IMR-90 (cell line): ENCODE measurements around the gene MAP1LC3B2. TPM values are rescaled to one million over a fixed set of nuclear protein-coding genes. Genes with fewer than 3 reads are reported as not detected.

Experiments used
- ATAC-seq: fragments of 200-7000 bp; cut with Tn5 transposase; 2 replicates; pipeline ENCODE4 v1.9.1; 2020; ENCODE audit warnings: low read depth, mild to moderate bottlenecking, moderate library complexity
- BruUV-seq: library from RNA; stranded (reverse); fragments of 400-500 nt; replicated peaks from 2 replicates; lab custom pipeline; 2021; lab: Mats Ljungman, UMichigan
- CTCF ChIA-PET: fragments of 300-600 bp; formaldehyde crosslinking; extraction: SDS; loops from one replicate; lab custom pipeline; 2021; ENCODE audit warnings: antibody characterized with exemption; lab: Yijun Ruan, JAX
- POLR2A ChIA-PET: fragments of 300-600 bp; sonication (Branson Sonifier 250); formaldehyde crosslinking; loops from one replicate; lab custom pipeline; 2022; ENCODE audit warnings: antibody characterized with exemption; ENCODE audit not compliant: unreplicated experiment; lab: Charles Lee
- DNase-seq: peaks from one replicate; pipeline ENCODE4 v3.0.0; 2013
- H2AFZ ChIP-seq: replicated peaks from 2 replicates; pipeline ENCODE3; 2013; ENCODE audit warnings: low read length, mild to moderate bottlenecking; ENCODE audit not compliant: poor library complexity
- H2AK5ac ChIP-seq: 2 replicates; pipeline ENCODE4 v1.6.1; 2013; ENCODE audit warnings: low read depth, low read length, inconsistent platforms
- H2AK9ac ChIP-seq: replicated peaks from 2 replicates; pipeline ENCODE3; 2013; ENCODE audit warnings: mild to moderate bottlenecking, low read depth, low read length, moderate library complexity; ENCODE audit not compliant: poor library complexity
- H2BK120ac ChIP-seq: 2 replicates; pipeline ENCODE4 v1.6.1; 2013; ENCODE audit warnings: low read depth, low read length, inconsistent platforms
- H2BK15ac ChIP-seq: 3 replicates; pipeline ENCODE4 v1.6.1; 2013; ENCODE audit warnings: low read depth, low read length, inconsistent platforms
- H2BK20ac ChIP-seq: 2 replicates; pipeline ENCODE4 v1.6.1; 2013; ENCODE audit warnings: low read depth, mild to moderate bottlenecking, inconsistent platforms, low read length, moderate library complexity
- H2BK5ac ChIP-seq: 2 replicates; pipeline ENCODE4 v1.6.1; 2013; ENCODE audit warnings: mild to moderate bottlenecking, low read depth, low read length, inconsistent platforms; ENCODE audit not compliant: poor library complexity, severe bottlenecking
- H3K14ac ChIP-seq: replicated peaks from 2 replicates; pipeline ENCODE4 v1.6.1; 2013; ENCODE audit warnings: low read depth, low read length, inconsistent platforms
- H3K18ac ChIP-seq: 2 replicates; pipeline ENCODE4 v1.6.1; 2013; ENCODE audit warnings: low read depth, low read length, control low read depth
- H3K23ac ChIP-seq: 2 replicates; pipeline ENCODE4 v1.6.1; 2013; ENCODE audit warnings: low read depth, low read length, inconsistent platforms
- H3K27ac ChIP-seq: 2 replicates; pipeline ENCODE4 v1.5.1; 2013; ENCODE audit warnings: mild to moderate bottlenecking, control low read depth, low read length; ENCODE audit not compliant: insufficient read depth
- H3K27me3 ChIP-seq: 2 replicates; pipeline ENCODE4 v1.6.1; 2013; ENCODE audit warnings: low read length; ENCODE audit not compliant: control insufficient read depth, insufficient read depth
- H3K36me3 ChIP-seq: 2 replicates; pipeline ENCODE4 v1.6.1; 2013; ENCODE audit warnings: low read length, mixed read lengths; ENCODE audit not compliant: control insufficient read depth, insufficient read depth
- H3K4ac ChIP-seq: 2 replicates; pipeline ENCODE4 v1.6.1; 2013; ENCODE audit warnings: low read depth, low read length, inconsistent platforms
- H3K4me1 ChIP-seq: 2 replicates; pipeline ENCODE4 v1.6.1; 2013; ENCODE audit warnings: low read length, mixed read lengths; ENCODE audit not compliant: control insufficient read depth, insufficient read depth
- H3K4me2 ChIP-seq: 2 replicates; pipeline ENCODE4 v1.6.1; 2013; ENCODE audit warnings: low read depth, mild to moderate bottlenecking, control low read depth, low read length, moderate library complexity
- H3K4me3 ChIP-seq: 2 replicates; pipeline ENCODE4 v1.5.1; 2013; ENCODE audit warnings: low read depth, mild to moderate bottlenecking, control low read depth, low read length, moderate library complexity; ENCODE audit not compliant: insufficient read depth
- H3K56ac ChIP-seq: 2 replicates; pipeline ENCODE4 v1.6.1; 2013; ENCODE audit warnings: low read length, inconsistent platforms; ENCODE audit not compliant: insufficient read depth; ENCODE audit errors: extremely low read depth
- H3K79me1 ChIP-seq, 2 experiments: 2 replicates each; pipeline ENCODE4 v1.6.1; 2013; ENCODE audit warnings: low read length in 2 of 2, inconsistent platforms in 1 of 2, low read depth in 1 of 2
- H3K9ac ChIP-seq: 2 replicates; pipeline ENCODE4 v1.6.1; 2013; ENCODE audit warnings: low read depth, low read length, control low read depth
- H3K9me1 ChIP-seq: 2 replicates; pipeline ENCODE4 v1.6.1; 2013; ENCODE audit warnings: low read length, inconsistent platforms; ENCODE audit not compliant: insufficient read depth
- H3K9me3 ChIP-seq: 2 replicates; pipeline ENCODE4 v1.6.1; 2013; ENCODE audit warnings: low read length; ENCODE audit not compliant: control insufficient read depth, insufficient read depth
- H4K20me1 ChIP-seq: 2 replicates; pipeline ENCODE4 v1.6.1; 2013; ENCODE audit warnings: low read length, inconsistent platforms; ENCODE audit not compliant: insufficient read depth
- H4K5ac ChIP-seq: 2 replicates; pipeline ENCODE4 v1.6.1; 2013; ENCODE audit warnings: mild to moderate bottlenecking, low read depth, low read length, control low read depth
- H4K8ac ChIP-seq, 2 experiments: 2 replicates each; pipeline ENCODE4 v1.6.1; 2013; ENCODE audit warnings: low read depth in 2 of 2, low read length in 2 of 2, control low read depth in 1 of 2, inconsistent platforms in 1 of 2
- H4K91ac ChIP-seq: 2 replicates; pipeline ENCODE4 v1.6.1; 2013; ENCODE audit warnings: low read depth, low read length, inconsistent platforms; ENCODE audit not compliant: insufficient read depth
- BHLHE40 ChIP-seq: fragments of 150-350 bp; IDR thresholded peaks from 2 replicates; pipeline ENCODE4 v1.6.1; 2016; ENCODE audit warnings: mild to moderate bottlenecking, low read depth, low read length
- CEBPB ChIP-seq: IDR thresholded peaks from 2 replicates; pipeline ENCODE4 v1.6.1; 2012; ENCODE audit warnings: low read depth, low read length, improper control_type of control experiment
- CHD1 ChIP-seq: IDR thresholded peaks from 2 replicates; pipeline ENCODE4 v1.6.1; 2012; ENCODE audit warnings: low read depth, low read length, improper control_type of control experiment
- CTCF ChIP-seq: conservative IDR thresholded peaks from 2 replicates; pipeline ENCODE4 v1.5.1; 2012; ENCODE audit warnings: mild to moderate bottlenecking, low read depth, low read length, improper control_type of control experiment
- ELK1 ChIP-seq: fragments of 150-350 bp; IDR thresholded peaks from 2 replicates; pipeline ENCODE4 v1.6.1; 2016; ENCODE audit warnings: low read depth, mild to moderate bottlenecking, low read length, moderate library complexity, borderline replicate concordance
- FOS ChIP-seq: fragments of 150-350 bp; IDR thresholded peaks from 2 replicates; pipeline ENCODE4 v1.6.1; 2016; ENCODE audit warnings: low read depth, low read length
- MAFK ChIP-seq: IDR thresholded peaks from 2 replicates; pipeline ENCODE4 v1.6.1; 2012; ENCODE audit warnings: low read depth, low read length, improper control_type of control experiment
- MAZ ChIP-seq: IDR thresholded peaks from 2 replicates; pipeline ENCODE4 v1.6.1; 2012; ENCODE audit warnings: low read depth, mild to moderate bottlenecking, low read length, improper control_type of control experiment, moderate library complexity, borderline replicate concordance
- MXI1 ChIP-seq: IDR thresholded peaks from 2 replicates; pipeline ENCODE4 v1.6.1; 2012; ENCODE audit warnings: low read depth, mild to moderate bottlenecking, low read length, moderate library complexity, borderline replicate concordance
- NFE2L2 ChIP-seq: fragments of 150-350 bp; IDR thresholded peaks from 2 replicates; pipeline ENCODE4 v1.6.1; 2016; ENCODE audit warnings: low read depth, mild to moderate bottlenecking, low read length
- POLR2A ChIP-seq: IDR thresholded peaks from 2 replicates; pipeline ENCODE4 v1.6.1; 2012; ENCODE audit warnings: mild to moderate bottlenecking, low read depth, low read length
- RAD21 ChIP-seq: IDR thresholded peaks from 2 replicates; pipeline ENCODE4 v1.6.1; 2012; ENCODE audit warnings: low read length, improper control_type of control experiment
- RCOR1 ChIP-seq: IDR thresholded peaks from 2 replicates; pipeline ENCODE4 v1.6.1; 2012; ENCODE audit warnings: mild to moderate bottlenecking, low read length, improper control_type of control experiment; ENCODE audit not compliant: insufficient replicate concordance
- RFX5 ChIP-seq: IDR thresholded peaks from 2 replicates; pipeline ENCODE4 v1.8.0; 2012; ENCODE audit warnings: low read depth, mild to moderate bottlenecking, low read length, moderate library complexity
- SMC3 ChIP-seq: fragments of 150-350 bp; IDR thresholded peaks from 2 replicates; pipeline ENCODE4 v1.6.1; 2016; ENCODE audit warnings: low read depth, mild to moderate bottlenecking, antibody characterized with exemption, low read length, moderate library complexity
- USF2 ChIP-seq: fragments of 150-350 bp; IDR thresholded peaks from 2 replicates; pipeline ENCODE4 v1.6.1; 2017; ENCODE audit warnings: mild to moderate bottlenecking, antibody characterized with exemption, low read length, low read depth
- WGBS, 2 experiments: methylation state at CpG; one replicate each; pipeline versions ENCODE4 v1.1.5 to v1.1.7; 2013; ENCODE audit warnings: missing lambda C conversion rate in 2 of 2; ENCODE audit not compliant: insufficient read length in 1 of 2; ENCODE audit errors: extremely low coverage in 2 of 2; 5-methylcytosine and 5-hydroxymethylcytosine counted together
- dilution Hi-C: fragments of 300-500 bp; cut with HindIII; formaldehyde crosslinking; loops from one replicate; pipeline ENCODE4 v1.14.3; 2018; ENCODE audit warnings: low sequenced_read_pairs; ENCODE audit not compliant: unreplicated experiment
- in situ Hi-C: fragments of 300-500 bp; cut with MboI; formaldehyde crosslinking; loops from 3 replicates; pipeline ENCODE4 v1.14.3; 2019; ENCODE audit warnings: low sequenced_read_pairs, inconsistent platforms, mixed read lengths
- intact Hi-C: fragments of 100-400 bp; cut with micrococcal nuclease; formaldehyde crosslinking; loops from 2 replicates; pipeline ENCODE4 v1.10.0; 2022
- polyA plus RNA-seq, 3 experiments: library from polyadenylated mRNA; depleted of rRNA; stranded (reverse); fragments of >200 nt; gene quantifications; 2 replicates each; pipeline ENCODE4 v1.2.3, GENCODE V29; 2012; ENCODE audit warnings: low replicate concordance in 1 of 3
- total RNA-seq: library from RNA; depleted of rRNA; stranded (reverse); fragments of >200 nt; gene quantifications from 2 replicates; pipeline ENCODE4 v1.2.3, GENCODE V29; 2012

The MAP1LC3B2 gene
- total and polyA plus RNA-seq, 2 of the 4 experiments (the other 2 are of a cell fraction) = 1.4 TPM; not detected in 1

GRCh38 chr12:116524311-116524710 lies 34.9 kb upstream of the MAP1LC3B2 start:
- Histone ChIP-seq H4K91ac (peak overlapping the region; percentile 66), H3K27ac (no peak overlapping the region), H4K8ac (peak overlapping the region in 1 of 2 experiments; percentile 45; a peak in 1 of 4 replicates), H3K18ac (no peak overlapping the region), H3K4me2 (no peak overlapping the region), H3K9ac (no peak overlapping the region), H3K23ac (no peak overlapping the region), H2AK9ac (peak overlapping the region; percentile 1), H3K14ac (no peak overlapping the region), H3K27me3 (no peaks in the 10 kb centered on the region; the same call in 1 of the 2 replicates), H2AK5ac (peak overlapping the region; percentile 94), H2BK120ac (peak overlapping the region; percentile 84), H3K4me3 (no peak overlapping the region), H3K56ac (no peak overlapping the region), H4K20me1 (no peaks in the 10 kb centered on the region), H3K4me1 (peaks cover 12% of the 10 kb centered on the region), H3K4ac (peak overlapping the region; percentile 72), H2BK15ac (peak overlapping the region; percentile 99), H2AFZ (peak overlapping the region; percentile 4), H3K79me1 (no peaks in the 10 kb centered on the region), H2BK5ac (no peak overlapping the region), H3K36me3 (no peaks in the 10 kb centered on the region), H3K9me1 (peaks cover 16% of the 10 kb centered on the region), H2BK20ac (peak overlapping the region; percentile 89), H3K9me3 (no peaks in the 10 kb centered on the region), H4K5ac (no peak overlapping the region; the same call in 1 of the 2 replicates)
- WGBS, 2 experiments = 100% methylated on average over 1 of the region's 10 CpGs; no CpG with 5 or more reads in 1 of the 2 experiments
- ChIA-PET POLR2A (no interaction called here), CTCF (no interaction called here)
- TF ChIP-seq ELK1 (no peak), MXI1 (no peak), BHLHE40 (no peak), SMC3 (no peak), RAD21 (no peak), MAFK (no peak), RFX5 (no peak), NFE2L2 (no peak), RCOR1 (no peak), CTCF (no peak), CHD1 (no peak), POLR2A (no peak), FOS (no peak), CEBPB (no peak), MAZ (no peak), USF2 (no peak)
- in situ Hi-C loops = no loop called here
- ATAC-seq = no peak
- no TSS peak for BruUV-seq
- dilution Hi-C loops = no loop called here
- intact Hi-C loops = loop anchor here (2.0 to 10.0 kb wide), 2 partner anchors 248 to 530 kb away; partner anchors contain the start of gene MED13L
- DNase-seq = no peak
